K562 (cell line): ENCODE measurements around the gene CTNNB1. TPM values are rescaled to one million over a fixed set of nuclear protein-coding genes. Genes with fewer than 3 reads are reported as not detected.

Experiments
- ARID3B ChIP-seq: fragments of 250-450 bp; sonication (Bioruptor Pico); IDR thresholded peaks from 2 replicates; pipeline ENCODE4 v1.4.0; 2020; ENCODE audit warnings: borderline replicate concordance
- ATF1 ChIP-seq, 2 experiments: fragments of 450-650 bp in 1 of 2; IDR thresholded peaks; 2 replicates each; pipeline ENCODE4 v1.6.1; 2016; ENCODE audit warnings: missing compliant biosample characterization in 1 of 2, missing genetic modification characterization in 1 of 2
- BDP1 ChIP-seq: IDR thresholded peaks from 3 replicates; pipeline ENCODE4 v1.6.1; 2011; ENCODE audit not compliant: insufficient read length, insufficient read depth
- CXXC5 ChIP-seq: fragments of 250-450 bp; sonication (Bioruptor Pico); IDR thresholded peaks from 2 replicates; pipeline ENCODE4 v1.8.0; 2022; ENCODE audit warnings: inconsistent platforms, mild to moderate bottlenecking, moderate library complexity
- ELK3 ChIP-seq: fragments of 450-650 bp; formaldehyde crosslinking; IDR thresholded peaks from 2 replicates; pipeline ENCODE4 v1.4.0; 2020; ENCODE audit warnings: mild to moderate bottlenecking
- EP400 ChIP-seq: fragments of 450-650 bp; IDR thresholded peaks from 2 replicates; pipeline ENCODE4 v1.6.1; 2017; ENCODE audit warnings: antibody characterized with exemption, mild to moderate bottlenecking, moderate library complexity
- FOXJ2 ChIP-seq: fragments of 200-800 bp; sonication (Bioruptor generic); IDR thresholded peaks from 2 replicates; pipeline ENCODE4 v1.6.1; 2016; ENCODE audit warnings: missing genetic modification characterization, missing compliant biosample characterization
- FOXK1 ChIP-seq: sonication (generic); formaldehyde crosslinking; IDR thresholded peaks from 2 replicates; pipeline ENCODE4 v1.8.0; 2022; ENCODE audit warnings: missing genetic modification reagents, mild to moderate bottlenecking, borderline replicate concordance
- HMBOX1 ChIP-seq: sonication (generic); IDR thresholded peaks from 2 replicates; pipeline ENCODE4 v1.6.1; 2016
- KDM4B ChIP-seq, 2 experiments: fragments of 450-650 bp in 1 of 2; sonication (generic) in 1 of 2; IDR thresholded peaks; 2 replicates each; pipeline ENCODE4 v1.6.1; 2016 to 2017; ENCODE audit warnings: borderline replicate concordance in 2 of 2, antibody characterized with exemption in 1 of 2, low read depth in 1 of 2, mild to moderate bottlenecking in 1 of 2
- KLF6 ChIP-seq: fragments of 250-450 bp; sonication (Bioruptor Pico); IDR thresholded peaks from 2 replicates; pipeline ENCODE4 v1.4.0; 2020; ENCODE audit warnings: mild to moderate bottlenecking, moderate library complexity, borderline replicate concordance
- MED1 ChIP-seq: sonication (generic); formaldehyde crosslinking; IDR thresholded peaks from 2 replicates; pipeline ENCODE4 v1.8.1; 2023; ENCODE audit warnings: missing genetic modification reagents, borderline replicate concordance
- MEIS2 ChIP-seq: fragments of 450-650 bp; IDR thresholded peaks from 2 replicates; pipeline ENCODE4 v1.6.1; 2014; ENCODE audit warnings: mild to moderate bottlenecking; ENCODE audit not compliant: partially characterized antibody
- MITF ChIP-seq: IDR thresholded peaks from 2 replicates; pipeline ENCODE4 v1.6.1; 2014; ENCODE audit warnings: antibody characterized with exemption
- POLR3A ChIP-seq: IDR thresholded peaks from 2 replicates; pipeline ENCODE4 v1.6.1; 2011; ENCODE audit warnings: borderline replicate concordance, mild to moderate bottlenecking, moderate library complexity; ENCODE audit not compliant: insufficient read length, insufficient read depth; ENCODE audit errors: extremely low read depth
- RAD51 ChIP-seq: fragments of 450-650 bp; IDR thresholded peaks from 2 replicates; pipeline ENCODE4 v1.7.1; 2016; ENCODE audit warnings: low read depth, mild to moderate bottlenecking, borderline replicate concordance
- SIRT6 ChIP-seq: IDR thresholded peaks from one replicate; pipeline ENCODE4 v1.6.1; 2012; ENCODE audit warnings: low read depth, mild to moderate bottlenecking, control low read depth, inconsistent platforms, low read length, moderate library complexity
- SMAD4 ChIP-seq: fragments of 250-450 bp; sonication (Bioruptor Pico); conservative IDR thresholded peaks from 2 replicates; pipeline ENCODE4 v1.8.0; 2021; ENCODE audit warnings: inconsistent platforms, mild to moderate bottlenecking, moderate library complexity
- SMARCA5 ChIP-seq: fragments of 450-650 bp; IDR thresholded peaks from 2 replicates; pipeline ENCODE4 v1.6.1; 2016
- SUPT5H ChIP-seq: fragments of 450-650 bp; IDR thresholded peaks from 2 replicates; pipeline ENCODE4 v1.6.1; 2016
- TGIF2 ChIP-seq: sonication (generic); formaldehyde crosslinking; IDR thresholded peaks from 2 replicates; pipeline ENCODE4 v1.8.1; 2022; ENCODE audit warnings: mild to moderate bottlenecking, missing genetic modification reagents, moderate library complexity
- XRCC5 ChIP-seq: fragments of 200-400 bp; formaldehyde crosslinking; IDR thresholded peaks from 2 replicates; pipeline ENCODE4 v1.6.1; 2017; ENCODE audit warnings: low read depth, mild to moderate bottlenecking, low read length
- ZBED1 ChIP-seq: IDR thresholded peaks from 2 replicates; pipeline ENCODE4 v1.6.1; 2014
- polyA plus RNA-seq, 8 experiments: library from polyadenylated mRNA; depleted of rRNA in 4 of 8; stranded (reverse) in 5 of 8; unstranded in 3 of 8; fragments of >200 nt; fragmentation: Nextera tagmentation in 2 of 8; fragmentation: Illumina TruSeq in 1 of 8; extraction: Ambion mirVana in 2 of 8; extraction: Trizol in 1 of 8; gene quantifications; 2 replicates each; pipeline versions ENCODE4 v1.2.1 to v1.2.3, GENCODE V29; 2011 to 2014; ENCODE audit warnings: inconsistent platforms in 1 of 8, missing spikeins in 1 of 8
- total RNA-seq, 7 experiments: library from RNA; depleted of rRNA in 6 of 7; stranded (reverse); fragments of >200 nt in 6 of 7; fragmentation: Illumina TruSeq in 2 of 7; extraction: Trizol in 2 of 7; gene quantifications; 2 replicates each; pipeline versions ENCODE4 v1.2.1 to v1.2.3, GENCODE V29; 2011 to 2021; ENCODE audit warnings: low replicate concordance in 1 of 7

Gene CTNNB1
- total and polyA plus RNA-seq, 9 of the 15 experiments (the other 6 are each of a cell fraction or from before 2014, with no cell fraction given): 44.3 to 193 (median 154) TPM

- TF ChIP-seq SIRT6 (no peak), KLF6 (peak; percentile 68; the same call in 1 of the 2 replicates), POLR3A (no peak), XRCC5 (peak; percentile 99), BDP1 (no peak), EP400 (peak; percentile 95), FOXJ2 (tag) (0 out of 2 replicates have a peak, but pooled peaks have one; percentile 62), CXXC5 (CRISPR knock-in tag) (peak; percentile 99), SUPT5H (peak; percentile 99), SMAD4 (CRISPR knock-in tag) (peak; percentile 97), RAD51 (no peak), ELK3 (no peak), MED1 (CRISPR knock-in tag) (peak; percentile 69; the same call in 1 of the 2 replicates), SMARCA5 (no peak), HMBOX1 (no peak), TGIF2 (peak; percentile 41; the same call in 1 of the 2 replicates), MEIS2 (no peak), KDM4B (IDR thresholded peaks at IDR 0.05; ENCODE audit: borderline replicate concordance in 2 of 2, low read depth in 1 of 2) (peak in 1 of 2 experiments; percentile 94; a peak in 2 of 4 replicates), ARID3B (CRISPR knock-in tag) (no peak), MITF (0 out of 2 replicates have a peak, but pooled peaks have one; percentile 27), FOXK1 (CRISPR knock-in tag) (no peak), ATF1 (CRISPR knock-in tag; IDR thresholded peaks at IDR 0.05) (no peak), ATF1 (tag; IDR thresholded peaks at IDR 0.05) (peak; percentile 93), ZBED1 (0 out of 2 replicates have a peak, but pooled peaks have one; percentile 66)
Measured at GRCh38 chr3:41198950-41199865, at the start of gene CTNNB1 (continued).
